ENCODE data around the gene GAS6.
"Not testable (repeated sequence)": the region's sequence is repeated elsewhere in the genome, so short reads cannot be mapped to it uniquely, and the experiment has no call there.

Gene GAS6

GRCh38 chr13:113836768-113837559 lies 26.9 kb downstream of the GAS6 start:
- Histone ChIP-seq H4K20me1 (ENCODE audit: insufficient read depth, low read length) (0 out of 2 replicates have a peak, but pooled peaks cover 12% of the 10 kb centered on the region), H3K9ac (ENCODE audit: low read depth, low read length) (no peak overlapping the region), H3K27me3 (ENCODE audit: insufficient read depth, low read length, poor library complexity) (no peaks in the 10 kb centered on the region), H3K36me3 (ENCODE audit: insufficient read depth, low read length) (no peaks in the 10 kb centered on the region), H3K79me2 (ENCODE audit: insufficient read depth, low read length) (no peaks in the 10 kb centered on the region), H2AFZ (ENCODE audit: low read depth, low read length) (no peak overlapping the region), H3K27ac (ENCODE audit: low read length) (no peak overlapping the region), H3K4me1 (ENCODE audit: insufficient read depth, low read length) (no peaks in the 10 kb centered on the region), H3K4me3 (ENCODE audit: low read depth in 1 of 2, low read length in 2 of 2) (no peak overlapping the region), H3K9me3 (ENCODE audit: insufficient read depth, low read length, severe bottlenecking) (no peaks in the 10 kb centered on the region), H3K4me2 (ENCODE audit: insufficient read depth, low read length) (no peak overlapping the region)
- ATAC-seq (ENCODE audit: insufficient read depth, low read depth) (no peak), DNase-seq (no peak)
- TF ChIP-seq EZH2 (IDR thresholded peaks at IDR 0.05; ENCODE audit: borderline replicate concordance, low read depth, low read length, severe bottlenecking) = no peak
- no peak for TF ChIP-seq CTCF (IDR thresholded peaks at IDR 0.05; ENCODE audit: borderline replicate concordance, extremely low read depth, low read length, poor library complexity, severe bottlenecking)

GRCh38 chr13:113835461-113836270 lies 28.2 kb downstream of the GAS6 start:
- Histone ChIP-seq H4K20me1 (ENCODE audit: insufficient read depth, low read length) (0 out of 2 replicates have a peak, but pooled peaks cover 7% of the 10 kb centered on the region), H3K79me2 (ENCODE audit: insufficient read depth, low read length) (no peaks in the 10 kb centered on the region), H3K4me2 (ENCODE audit: insufficient read depth, low read length) (no peak overlapping the region), H3K9me3 (ENCODE audit: insufficient read depth, low read length, severe bottlenecking) (no peaks in the 10 kb centered on the region), H3K9ac (ENCODE audit: low read depth, low read length) (no peak overlapping the region), H3K4me3 (ENCODE audit: low read depth in 1 of 2, low read length in 2 of 2) (no peak overlapping the region), H3K27ac (ENCODE audit: low read length) (no peak overlapping the region), H3K27me3 (ENCODE audit: insufficient read depth, low read length, poor library complexity) (no peaks in the 10 kb centered on the region), H3K36me3 (ENCODE audit: insufficient read depth, low read length) (no peaks in the 10 kb centered on the region), H2AFZ (ENCODE audit: low read depth, low read length) (no peak overlapping the region), H3K4me1 (ENCODE audit: insufficient read depth, low read length) (no peaks in the 10 kb centered on the region)
- ATAC-seq (ENCODE audit: insufficient read depth, low read depth) (no peak), DNase-seq (no peak)
- TF ChIP-seq CTCF (IDR thresholded peaks at IDR 0.05; ENCODE audit: borderline replicate concordance, extremely low read depth, low read length, poor library complexity, severe bottlenecking) (no peak), EZH2 (IDR thresholded peaks at IDR 0.05; ENCODE audit: borderline replicate concordance, low read depth, low read length, severe bottlenecking) (no peak)

DNA sequence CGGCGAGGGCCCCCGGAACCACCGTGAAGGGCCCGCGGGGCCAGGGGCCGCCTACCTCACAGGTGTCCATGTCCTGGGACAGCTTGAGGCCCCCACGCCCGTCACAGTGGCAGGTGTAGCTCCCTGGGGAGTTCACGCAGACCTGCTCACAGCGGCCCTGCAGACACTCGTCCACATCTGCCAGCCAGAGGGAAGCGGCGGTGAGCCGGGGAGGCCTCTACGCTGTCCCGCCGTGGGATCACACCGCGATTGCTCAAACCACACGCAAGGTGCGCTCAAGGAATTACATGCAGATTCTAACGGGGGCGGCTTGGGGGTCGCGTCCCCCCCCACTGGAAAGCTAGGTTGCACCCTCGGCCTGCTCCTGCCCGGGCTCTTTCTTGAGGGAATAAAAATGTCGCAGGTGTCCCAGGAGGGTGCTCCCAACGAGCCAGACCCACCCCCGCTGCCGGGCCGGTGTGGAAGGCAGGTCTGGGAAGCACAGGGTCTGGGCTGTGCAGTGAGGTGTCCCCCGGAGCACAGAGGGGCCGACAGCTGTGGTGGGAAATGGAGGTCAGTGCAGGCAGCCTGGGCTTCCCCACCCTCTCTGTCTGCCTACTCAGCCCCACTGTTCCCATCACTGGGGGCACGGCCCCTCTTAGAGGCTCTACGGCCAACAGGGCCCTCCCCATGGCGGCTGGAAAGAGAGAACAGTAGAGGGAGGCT lies 29.2 kb downstream of the GAS6 start:
- Histone ChIP-seq H3K27ac (ENCODE audit: low read length) (no peak overlapping the region), H3K4me1 (ENCODE audit: insufficient read depth, low read length) (no peaks in the 10 kb centered on the region), H3K36me3 (ENCODE audit: insufficient read depth, low read length) (no peaks in the 10 kb centered on the region), H3K9ac (ENCODE audit: low read depth, low read length) (no peak overlapping the region), H3K4me3 (ENCODE audit: low read depth in 1 of 2, low read length in 2 of 2) (no peak overlapping the region), H3K9me3 (ENCODE audit: insufficient read depth, low read length, severe bottlenecking) (no peaks in the 10 kb centered on the region), H3K4me2 (ENCODE audit: insufficient read depth, low read length) (no peak overlapping the region), H3K79me2 (ENCODE audit: insufficient read depth, low read length) (no peaks in the 10 kb centered on the region), H4K20me1 (ENCODE audit: insufficient read depth, low read length) (0 out of 2 replicates have a peak, but pooled peaks cover 7% of the 10 kb centered on the region), H2AFZ (ENCODE audit: low read depth, low read length) (no peak overlapping the region), H3K27me3 (ENCODE audit: insufficient read depth, low read length, poor library complexity) (no peaks in the 10 kb centered on the region)
- no peak for TF ChIP-seq CTCF (IDR thresholded peaks at IDR 0.05; ENCODE audit: borderline replicate concordance, extremely low read depth, low read length, poor library complexity, severe bottlenecking)
- TF ChIP-seq EZH2 (IDR thresholded peaks at IDR 0.05; ENCODE audit: borderline replicate concordance, low read depth, low read length, severe bottlenecking) = no peak
- no peak for ATAC-seq (ENCODE audit: insufficient read depth, low read depth)
- DNase-seq = no peak

GRCh38 chr13:113834006-113834405 lies 29.9 kb downstream of the GAS6 start:
- H3K4me3 ChIP-seq (ENCODE audit: low read depth in 1 of 2, low read length in 2 of 2); H3K27ac ChIP-seq (ENCODE audit: low read length); H3K36me3 ChIP-seq (ENCODE audit: insufficient read depth, low read length); H3K9me3 ChIP-seq (ENCODE audit: insufficient read depth, low read length, severe bottlenecking); H4K20me1 ChIP-seq (ENCODE audit: insufficient read depth, low read length); H3K4me2 ChIP-seq (ENCODE audit: insufficient read depth, low read length); ATAC-seq (ENCODE audit: insufficient read depth, low read depth); DNase-seq; H3K79me2 ChIP-seq (ENCODE audit: insufficient read depth, low read length); H3K27me3 ChIP-seq (ENCODE audit: insufficient read depth, low read length, poor library complexity); H2AFZ ChIP-seq (ENCODE audit: low read depth, low read length); H3K4me1 ChIP-seq (ENCODE audit: insufficient read depth, low read length); H3K9ac ChIP-seq (ENCODE audit: low read depth, low read length): not testable (repeated sequence)

All from DND-41 (cell line).